Endothelial cell of umbilical vein (primary cell): ENCODE results near the gene SSH2. TPM values are rescaled to one million over a fixed set of nuclear protein-coding genes. Genes with fewer than 3 reads are reported as not detected.
A peak's percentile ranks its signal among the peaks of the same experiment; 100 is the strongest.

Experiments
- BruUV-seq: library from RNA; stranded (reverse); fragments of 400-500 nt; replicated peaks from 2 replicates; lab custom pipeline; 2021; lab: Mats Ljungman, UMichigan
- CTCF ChIA-PET: fragments of 300-600, 350-600 bp; sonication (Branson Sonifier 250); formaldehyde crosslinking; loops from one replicate; lab custom pipeline; 2021; ENCODE audit warnings: antibody characterized with exemption, inconsistent platforms; lab: Charles Lee
- POLR2A ChIA-PET: fragments of 300-600, 350-600 bp; sonication (Branson Sonifier 250); formaldehyde crosslinking; loops from one replicate; lab custom pipeline; 2021; ENCODE audit warnings: antibody characterized with exemption, inconsistent platforms; lab: Charles Lee
- DNase-seq: peaks from one replicate; pipeline ENCODE4 v3.0.0-alpha.2; 2011; ENCODE audit warnings: low read depth, low spot score
- FAIRE-seq: peaks from 2 replicates; lab custom pipeline; 2011; peaks lifted over from hg19 to GRCh38; lab: Jason Lieb, UNC
- H2AFZ ChIP-seq: 2 replicates; pipeline ENCODE4 v1.6.0; 2012; ENCODE audit warnings: low read depth, low read length, control low read depth, inconsistent platforms
- H3K27ac ChIP-seq: 2 replicates; pipeline ENCODE4 v1.5.1; 2011; ENCODE audit warnings: low read depth, mild to moderate bottlenecking, control low read depth, low read length, moderate library complexity; ENCODE audit not compliant: insufficient read depth
- H3K27me3 ChIP-seq, 2 experiments: 2 replicates each; pipeline versions ENCODE4 v1.6.0 to v1.6.1; 2011; ENCODE audit warnings: low read length in 2 of 2, mixed read lengths in 1 of 2; ENCODE audit not compliant: control insufficient read depth in 2 of 2, insufficient read depth in 2 of 2
- H3K36me3 ChIP-seq, 2 experiments: 2 replicates in 1 of 2; 3 replicates in 1 of 2; pipeline ENCODE4 v1.5.1; 2011; ENCODE audit warnings: low read length in 2 of 2, mild to moderate bottlenecking in 1 of 2, moderate library complexity in 1 of 2; ENCODE audit not compliant: control insufficient read depth in 2 of 2, insufficient read depth in 2 of 2; ENCODE audit errors: extremely low read depth in 1 of 2
- H3K4me1 ChIP-seq: 3 replicates; pipeline ENCODE4 v1.5.1; 2011; ENCODE audit warnings: mild to moderate bottlenecking, low read length; ENCODE audit not compliant: control insufficient read depth, insufficient read depth; ENCODE audit errors: extremely low read depth
- H3K4me2 ChIP-seq: 2 replicates; pipeline ENCODE4 v1.6.1; 2011; ENCODE audit warnings: low read length, control low read depth, mixed read lengths; ENCODE audit not compliant: insufficient read depth
- H3K4me3 ChIP-seq, 3 experiments: fragments of 200-600 bp in 1 of 3; sonication (generic), shearing (Covaris generic) in 1 of 3; replicated peaks in 1 of 3; 2 replicates each; pipeline ENCODE4 v1.5.1; 2011 to 2016; ENCODE audit warnings: control low read depth in 3 of 3, low read length in 3 of 3, mild to moderate bottlenecking in 2 of 3, inconsistent platforms in 1 of 3, low read depth in 1 of 3, moderate library complexity in 1 of 3; ENCODE audit not compliant: insufficient read depth in 1 of 3
- H3K79me2 ChIP-seq: 2 replicates; pipeline ENCODE4 v1.6.0; 2012; ENCODE audit warnings: low read length, inconsistent platforms; ENCODE audit not compliant: control insufficient read depth, insufficient read depth
- H3K9ac ChIP-seq: replicated peaks from 2 replicates; pipeline ENCODE3; 2011; ENCODE audit warnings: low read length, control low read depth; ENCODE audit not compliant: insufficient read depth; ENCODE audit errors: extremely low read depth
- H3K9me1 ChIP-seq: replicated peaks from 3 replicates; pipeline ENCODE4 v1.6.0; 2011; ENCODE audit warnings: mild to moderate bottlenecking, low read length; ENCODE audit not compliant: control insufficient read depth, insufficient read depth; ENCODE audit errors: extremely low read depth
- H3K9me3 ChIP-seq: replicated peaks from 2 replicates; pipeline ENCODE4 v1.5.1; 2012; ENCODE audit warnings: low read length, inconsistent platforms; ENCODE audit not compliant: control insufficient read depth, insufficient read depth
- H4K20me1 ChIP-seq: replicated peaks from 2 replicates; pipeline ENCODE3; 2011; ENCODE audit warnings: mild to moderate bottlenecking, low read length; ENCODE audit not compliant: control insufficient read depth, insufficient read depth; ENCODE audit errors: extremely low read depth
- CTCF ChIP-seq, 2 donors: IDR thresholded peaks; 1 replicate in 1 of 2; 2 replicates in 1 of 2; pipeline ENCODE4 v1.5.1; 2011; ENCODE audit warnings: low read length in 2 of 2, mild to moderate bottlenecking in 2 of 2, moderate library complexity in 2 of 2, control low read depth in 1 of 2, inconsistent platforms in 1 of 2, low read depth in 1 of 2; ENCODE audit not compliant: insufficient read depth in 1 of 2; ENCODE audit errors: extremely low read depth in 1 of 2
- GATA2 ChIP-seq: IDR thresholded peaks from 2 replicates; pipeline ENCODE4 v1.7.0; 2011; ENCODE audit warnings: low read depth, mild to moderate bottlenecking, moderate library complexity, mixed read lengths, low read length; ENCODE audit not compliant: insufficient read length, insufficient read depth
- JUN ChIP-seq: IDR thresholded peaks from 2 replicates; pipeline ENCODE4 v1.6.1; 2011; ENCODE audit warnings: borderline replicate concordance, low read depth; ENCODE audit not compliant: insufficient read length, insufficient read depth
- MAX ChIP-seq: IDR thresholded peaks from 2 replicates; pipeline ENCODE4 v1.6.1; 2011; ENCODE audit not compliant: insufficient read depth, insufficient read length
- POLR2A ChIP-seq: IDR thresholded peaks from 2 replicates; pipeline ENCODE4 v1.6.1; 2012; ENCODE audit warnings: low read depth, mild to moderate bottlenecking, control low read depth, low read length
- POLR2AphosphoS5 ChIP-seq: IDR thresholded peaks from 2 replicates; pipeline ENCODE4 v1.6.1; 2012; ENCODE audit warnings: low read depth, mild to moderate bottlenecking, control low read depth, low read length, moderate library complexity; ENCODE audit not compliant: insufficient read depth
- dilution Hi-C: fragments of 300-500 bp; cut with MboI; formaldehyde crosslinking; loops from one replicate; pipeline ENCODE4 v1.15.0; 2019; ENCODE audit warnings: low sequenced_read_pairs; ENCODE audit not compliant: extremely low pct_ligation_motif_present
- intact Hi-C: fragments of 100-400 bp; cut with micrococcal nuclease; formaldehyde crosslinking; loops from one replicate; pipeline ENCODE4 v1.10.0; 2022
- polyA plus RNA-seq, 4 experiments: library from polyadenylated mRNA; depleted of rRNA in 3 of 4; stranded (reverse) in 3 of 4; unstranded in 1 of 4; fragments of >200 nt; gene quantifications; 2 replicates each; pipeline versions ENCODE4 v1.2.1 to v1.2.3, GENCODE V29; 2011 to 2012; ENCODE audit warnings: missing spikeins in 1 of 4
- total RNA-seq: library from RNA; stranded (reverse); gene quantifications from 2 replicates; pipeline ENCODE4 v1.2.3, GENCODE V29; 2021

The SSH2 gene
- total and polyA plus RNA-seq, 2 donors (not counting 3 experiments of a cell fraction or from before 2014, with no cell fraction given) = 24.6 to 60.9 TPM

- no TSS peak for BruUV-seq
- FAIRE-seq (no peak), DNase-seq (peak; percentile 84)
- no peak for TF ChIP-seq POLR2AphosphoS5
- no peak for TF ChIP-seq CTCF (IDR thresholded peaks at IDR 0.05; ENCODE audit: extremely low read depth in 1 of 2, insufficient read depth in 1 of 2, low read depth in 1 of 2, low read length in 2 of 2)
- TF ChIP-seq JUN = no peak
- TF ChIP-seq POLR2A = no peak
- TF ChIP-seq MAX = no peak
- peak; percentile 0 for TF ChIP-seq GATA2
- H3K36me3 ChIP-seq = no peaks in the 10 kb centered on the region
- intact Hi-C loops = no loop called here
- no peaks in the 10 kb centered on the region for H4K20me1 ChIP-seq
- no peak overlapping the region for H2AFZ ChIP-seq
- H3K4me3 ChIP-seq = no peak overlapping the region
- no peaks in the 10 kb centered on the region for H3K9me1 ChIP-seq
- dilution Hi-C loops = no loop called here
- POLR2A ChIA-PET = no interaction called here
- H3K27me3 ChIP-seq = no peaks in the 10 kb centered on the region
- peaks cover 13% of the 10 kb centered on the region for H3K79me2 ChIP-seq
- peak overlapping the region; percentile 32 for H3K27ac ChIP-seq
- CTCF ChIA-PET = interaction anchor here (1.0 to 2.1 kb wide), 5 partner anchors 10 to 83 kb away, joined by 4 to 10 read pairs (median 4); no protein-coding TSS in a partner anchor
- H3K4me2 ChIP-seq = peak overlapping the region; percentile 2
- H3K9ac ChIP-seq = no peak overlapping the region
- H3K9me3 ChIP-seq = no peaks in the 10 kb centered on the region
- H3K4me1 ChIP-seq = peaks cover 35% of the 10 kb centered on the region
These were observed 207.4 kb downstream of the SSH2 start for GRCh38 chr17:29722411-29723198.
